Left renal pelvis (tissue), 4 donors: ENCODE results near the gene PTPN11. TPM values are rescaled to one million over a fixed set of nuclear protein-coding genes. Genes with fewer than 3 reads are reported as not detected.
"Not testable (repeated sequence)": the region's sequence is repeated elsewhere in the genome, so short reads cannot be mapped to it uniquely, and the experiment has no call there.

Source experiments
- DNase-seq, 4 donors: peaks; one replicate each; pipeline ENCODE4 v3.0.0-alpha.2; 2013; ENCODE audit warnings: low read depth in 4 of 4, low spot score in 3 of 4
- polyA plus RNA-seq, 4 donors: library from polyadenylated mRNA; unstranded; fragments of 120-200 nt; gene quantifications; one replicate each; pipeline ENCODE4 v1.2.1, GENCODE V29; 2013; ENCODE audit not compliant: insufficient read length in 4 of 4

PTPN11 gene
- polyA plus RNA-seq, 4 donors, result 66.2 to 95.4 (median 78.4) TPM

DNA sequence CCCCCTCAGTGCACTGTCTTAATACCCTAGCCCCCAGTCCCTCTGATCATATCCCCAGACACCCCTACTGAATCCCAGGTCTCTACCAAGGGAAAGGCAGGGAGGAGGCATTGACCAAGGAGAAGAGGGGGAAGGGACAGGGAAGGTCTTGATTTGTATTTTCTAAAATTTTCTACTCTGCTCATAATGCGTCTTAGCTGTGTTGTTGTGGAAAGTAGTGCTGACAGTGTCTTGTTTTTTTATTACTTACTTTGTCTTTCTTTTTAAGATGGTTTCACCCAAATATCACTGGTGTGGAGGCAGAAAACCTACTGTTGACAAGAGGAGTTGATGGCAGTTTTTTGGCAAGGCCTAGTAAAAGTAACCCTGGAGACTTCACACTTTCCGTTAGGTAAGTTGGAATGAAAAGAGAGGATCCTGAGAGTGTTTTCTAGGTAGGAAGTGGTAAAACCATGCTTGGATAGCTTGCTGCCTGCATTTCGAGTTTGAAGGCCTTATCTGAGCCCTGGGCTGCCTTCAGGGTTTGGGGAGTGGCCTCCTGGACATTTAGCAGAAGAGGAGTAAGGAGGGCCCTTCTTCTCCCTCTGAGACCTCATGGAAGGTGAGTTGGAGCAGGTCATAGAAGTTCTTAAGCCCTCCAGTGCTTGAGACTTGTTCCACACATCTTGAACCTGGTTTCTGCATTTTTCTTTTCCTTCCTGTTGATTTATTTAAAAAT, 27.4 kb downstream of the PTPN11 start:
- DNase-seq, result no peak

DNA sequence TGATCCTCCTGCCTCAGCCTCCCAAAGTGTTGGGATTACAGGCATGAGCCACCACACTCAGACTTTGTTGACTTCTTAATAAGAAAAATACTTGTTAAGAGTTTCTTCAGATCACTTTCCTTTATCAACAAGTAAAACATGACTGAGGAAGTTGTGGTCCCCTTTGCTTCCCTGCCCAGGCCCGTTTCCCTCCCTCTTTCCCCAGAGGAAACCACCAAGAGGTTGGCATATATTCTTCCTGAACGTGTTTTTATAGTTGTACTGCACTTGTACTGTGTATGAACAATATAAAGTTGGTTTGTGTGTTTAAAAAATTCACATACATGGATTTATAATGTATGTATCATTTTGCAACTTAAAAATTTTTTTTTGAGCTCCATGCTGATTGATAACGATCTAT, 28.4 kb downstream of the PTPN11 start:
- DNase-seq, result no peak

DNA sequence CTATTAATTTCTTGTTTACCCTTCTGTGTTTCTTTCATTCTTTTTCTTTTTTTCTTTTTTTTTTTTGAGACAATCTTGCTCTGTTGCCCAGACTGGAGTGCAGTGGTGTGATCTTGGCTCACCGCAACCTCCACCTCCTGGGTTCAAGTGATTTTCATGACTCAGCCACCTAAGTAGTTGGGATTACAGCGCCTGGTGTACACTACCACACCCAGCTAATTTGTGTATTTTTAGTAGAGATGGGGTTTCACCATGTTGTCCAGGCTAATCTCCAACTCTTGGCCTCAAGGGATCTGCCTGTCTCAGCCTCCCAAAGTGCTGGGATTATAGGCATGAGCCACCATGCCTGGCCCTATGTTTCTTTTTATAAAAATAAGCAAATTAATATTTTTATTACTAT, 29.4 kb downstream of the PTPN11 start:
- DNase-seq, result not testable (repeated sequence)

DNA sequence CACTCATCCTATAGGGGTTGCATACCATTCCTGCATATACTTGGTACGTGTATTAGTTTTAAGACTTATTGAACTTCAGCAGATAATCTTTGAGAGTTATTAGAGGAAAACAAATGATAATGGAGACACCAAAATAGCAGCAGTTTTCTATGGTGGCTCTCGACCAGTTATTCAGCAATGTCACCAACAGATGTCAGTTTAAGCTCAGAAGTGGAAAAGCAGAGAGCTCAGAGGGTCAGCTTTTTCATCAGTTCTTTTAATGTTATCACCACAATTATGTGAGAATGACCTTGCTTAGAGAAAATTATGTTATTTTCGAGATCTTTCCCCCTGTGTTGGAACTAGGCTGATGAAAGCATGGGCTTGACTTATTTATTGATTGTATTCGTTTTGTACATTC, 32.0 kb downstream of the PTPN11 start:
- no peak for DNase-seq

DNA sequence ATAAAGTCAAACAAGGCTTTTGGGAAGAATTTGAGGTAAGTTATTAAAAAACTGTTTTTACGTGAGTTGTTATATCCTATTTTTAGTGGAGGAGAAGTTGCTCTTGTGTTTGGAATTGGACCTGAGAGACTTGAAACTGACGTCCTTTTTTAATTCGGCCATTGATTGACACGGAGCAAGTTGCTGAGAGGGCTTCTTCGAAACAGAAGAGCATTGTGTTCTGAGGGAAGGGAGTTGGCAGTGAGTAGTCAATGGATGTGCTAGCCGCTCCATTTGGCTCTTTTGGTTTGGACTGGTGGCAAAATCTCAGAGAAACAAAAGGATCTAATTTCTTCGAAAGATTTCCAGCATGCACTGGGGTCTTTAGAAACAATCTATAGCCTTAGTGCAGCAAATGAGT, 37.3 kb downstream of the PTPN11 start:
- no peak for DNase-seq

DNA sequence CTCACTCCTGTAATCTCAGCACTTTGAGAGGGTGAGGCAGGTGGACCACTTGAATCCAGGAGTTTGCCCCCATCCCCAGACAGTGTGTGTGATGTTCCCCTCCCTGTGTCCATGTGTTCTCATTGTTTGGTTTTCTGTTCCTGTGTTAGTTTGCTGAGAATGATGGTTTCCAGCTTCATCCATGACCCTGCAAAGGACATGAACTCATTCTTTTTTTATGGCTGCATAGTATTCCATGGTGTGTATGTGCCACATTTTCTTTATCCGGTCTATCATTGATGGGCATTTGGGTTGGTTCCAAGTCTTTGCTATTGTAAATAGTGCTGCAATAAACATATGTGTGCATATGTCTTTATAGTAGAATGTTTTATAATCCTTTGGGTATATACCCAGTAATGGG, 38.4 kb downstream of the PTPN11 start:
- DNase-seq, result not testable (repeated sequence)

DNA sequence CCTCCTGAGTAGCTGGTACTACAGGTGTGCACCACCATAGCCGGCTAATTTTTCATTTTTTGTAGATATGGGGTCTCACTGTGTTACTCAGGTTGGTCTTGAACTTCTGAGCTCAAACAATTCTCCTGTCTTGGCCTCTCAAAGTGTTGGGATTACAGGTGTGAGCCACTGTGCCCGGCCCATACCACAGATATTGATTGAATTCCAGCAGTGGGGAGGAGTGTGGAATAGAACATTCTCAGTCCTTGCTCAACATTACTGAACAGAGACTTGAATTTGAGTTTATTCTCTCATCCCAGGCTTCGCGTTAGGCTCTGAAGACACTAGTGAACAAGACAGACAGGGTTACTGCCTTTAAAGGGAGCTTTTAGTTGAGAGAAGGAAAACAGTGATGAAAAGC, 39.6 kb downstream of the PTPN11 start:
- DNase-seq, result no peak

DNA sequence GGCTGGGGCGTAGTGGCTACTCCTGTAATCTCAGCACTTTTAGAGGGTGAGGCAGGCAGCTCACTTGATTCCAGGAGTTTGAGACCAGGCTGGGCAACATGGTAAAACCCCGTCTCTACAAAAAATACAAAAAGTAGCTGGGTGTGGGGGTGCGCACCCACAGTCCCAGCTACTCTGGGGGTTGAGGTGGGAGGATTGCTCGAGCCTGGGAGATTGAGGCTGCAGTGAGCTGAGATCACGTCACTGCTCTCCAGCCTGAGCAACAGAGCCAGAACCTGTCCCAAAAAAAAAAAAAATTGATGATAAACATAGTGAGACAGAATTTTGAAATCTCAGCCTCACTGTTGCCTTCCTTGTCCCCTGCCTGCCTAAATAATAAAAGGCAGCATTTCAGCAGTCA, 40.0 kb downstream of the PTPN11 start:
- DNase-seq, result no peak

DNA sequence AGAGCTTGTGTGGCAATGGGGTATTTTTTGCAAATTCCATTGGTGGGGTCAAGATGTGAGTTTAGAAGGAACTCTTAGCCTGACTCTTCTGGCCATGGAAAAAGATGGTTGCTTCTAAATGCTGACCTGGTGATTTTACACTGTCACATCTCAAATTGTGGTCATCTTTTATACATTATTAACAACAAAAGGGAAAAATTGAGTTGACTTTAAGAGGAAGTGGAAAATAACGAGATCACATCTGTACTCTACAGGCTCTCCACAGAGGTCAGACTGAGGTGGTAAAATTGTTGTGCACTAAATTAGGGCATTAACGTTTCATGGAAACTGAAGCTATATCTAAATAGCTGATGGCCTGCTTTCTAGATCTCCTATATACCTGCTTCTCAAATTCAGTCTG, 44.7 kb downstream of the PTPN11 start:
- no peak for DNase-seq

DNA sequence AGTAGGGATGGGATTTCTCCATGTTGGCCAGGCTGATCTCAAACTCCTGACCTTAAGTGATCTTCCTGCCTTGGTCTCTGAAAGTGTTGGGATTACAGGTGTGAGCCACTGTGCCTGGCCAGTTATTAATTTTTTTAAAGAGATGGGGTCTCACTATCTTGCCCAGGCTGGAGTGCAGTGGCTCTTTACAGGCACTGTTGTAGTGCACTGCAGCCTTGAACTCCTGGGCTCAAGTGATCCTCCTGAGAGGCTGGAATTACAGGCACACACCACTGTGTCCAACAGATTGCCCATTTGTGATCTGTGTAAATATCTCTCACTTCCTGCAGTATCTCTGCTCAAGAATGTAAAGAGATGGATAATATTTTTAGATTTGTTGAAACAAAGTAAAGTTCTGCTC, 45.9 kb downstream of the PTPN11 start:
- DNase-seq, result no peak

DNA sequence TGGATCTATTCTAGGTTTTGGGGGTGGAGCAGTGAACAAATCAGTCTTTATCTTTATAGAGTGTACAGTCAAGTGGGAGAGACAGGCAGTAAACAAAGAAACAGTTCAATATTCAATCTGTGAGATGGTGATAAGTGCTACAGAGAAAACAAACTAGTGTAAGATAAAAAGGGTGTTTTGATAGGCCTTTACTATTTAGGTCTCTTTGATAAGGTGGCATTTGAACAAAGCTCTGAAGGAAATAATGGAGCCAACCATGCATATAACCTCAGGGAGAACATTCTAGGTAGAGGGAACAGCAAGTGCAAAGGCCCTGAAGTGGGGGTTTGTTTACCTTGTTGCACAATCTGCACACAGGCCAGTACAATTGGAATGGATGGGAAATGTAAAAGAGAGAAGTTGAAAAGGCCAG, 47.3 kb downstream of the PTPN11 start:
- DNase-seq, result no peak

DNA sequence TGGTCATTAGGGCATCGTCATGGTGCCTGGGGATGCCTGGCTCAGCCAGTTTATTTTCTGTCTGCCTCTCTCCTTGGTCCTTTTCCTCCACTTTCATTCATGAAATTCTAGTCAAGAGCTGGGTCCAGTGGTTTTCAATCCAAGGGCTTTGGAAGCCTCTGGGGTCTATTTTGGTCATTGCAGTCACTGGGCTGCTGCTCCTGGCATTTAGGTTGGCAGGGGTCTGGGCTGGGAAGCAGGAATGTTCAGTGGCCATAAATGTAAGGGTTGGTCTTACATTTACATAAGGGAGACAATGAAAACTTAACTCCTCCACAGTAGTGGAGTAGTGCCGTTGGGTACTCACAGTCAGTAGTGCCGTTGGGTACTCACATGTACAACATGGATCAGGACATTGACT, 48.1 kb downstream of the PTPN11 start:
- no peak for DNase-seq

DNA sequence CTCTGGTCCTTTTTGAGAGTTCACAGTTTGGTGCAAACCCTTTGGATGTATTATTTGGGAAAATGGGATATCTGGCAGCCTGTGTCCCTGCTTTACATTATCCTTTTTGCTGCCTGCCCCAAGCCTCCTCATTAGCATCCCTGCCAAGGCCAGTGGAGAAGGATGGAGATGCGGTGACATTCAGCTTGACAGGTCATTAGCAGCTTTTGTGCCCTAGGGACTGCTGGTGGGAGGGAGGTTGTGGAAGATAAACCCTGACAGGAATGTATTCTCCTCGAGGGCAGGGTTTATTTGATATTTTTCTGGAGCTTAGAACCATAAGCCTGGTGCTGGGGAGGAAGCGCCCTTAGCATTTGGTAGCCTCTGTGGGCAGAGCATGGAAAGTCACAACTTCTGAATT, 49.3 kb downstream of the PTPN11 start:
- DNase-seq, result no peak

DNA sequence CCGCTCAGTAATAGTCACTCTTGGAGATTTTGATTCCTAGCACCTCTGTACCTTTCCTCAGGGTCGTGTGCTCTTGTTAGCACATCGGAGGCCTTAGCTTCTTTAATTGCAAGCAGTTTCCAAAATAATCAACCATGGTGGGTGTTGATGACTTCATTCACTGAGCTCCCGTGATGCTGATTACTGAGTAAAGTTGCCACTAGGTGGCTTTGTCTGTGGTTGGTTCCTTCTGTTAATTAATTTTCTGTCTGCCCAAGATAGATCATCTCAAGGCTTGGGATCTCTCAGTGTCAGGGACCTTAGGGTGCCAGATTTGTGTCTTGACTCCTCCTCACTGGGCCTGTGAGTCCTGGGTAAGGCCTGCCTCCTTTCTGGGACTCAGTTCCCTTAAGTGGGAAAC, 54.3 kb downstream of the PTPN11 start:
- no peak for DNase-seq

DNA sequence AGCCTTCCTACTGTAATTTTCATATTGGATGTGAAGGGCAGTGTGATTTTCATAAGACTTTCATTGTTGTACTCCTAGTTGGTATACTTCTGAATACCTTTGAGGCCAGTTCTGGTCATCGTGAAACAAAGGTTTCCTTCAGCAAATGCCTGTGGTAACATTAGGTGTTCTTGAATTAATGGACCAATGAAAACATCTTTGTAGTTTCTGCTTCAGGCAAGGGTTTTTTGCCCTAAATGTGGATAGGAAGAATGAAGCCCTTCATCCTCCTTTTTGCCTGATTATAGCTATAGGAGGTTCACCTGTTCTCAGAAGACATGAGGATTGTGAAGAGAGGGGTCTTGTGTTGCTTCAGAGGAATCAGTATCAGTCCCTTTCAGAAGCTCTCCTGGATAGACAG, 60.7 kb downstream of the PTPN11 start:
- DNase-seq, result no peak

DNA sequence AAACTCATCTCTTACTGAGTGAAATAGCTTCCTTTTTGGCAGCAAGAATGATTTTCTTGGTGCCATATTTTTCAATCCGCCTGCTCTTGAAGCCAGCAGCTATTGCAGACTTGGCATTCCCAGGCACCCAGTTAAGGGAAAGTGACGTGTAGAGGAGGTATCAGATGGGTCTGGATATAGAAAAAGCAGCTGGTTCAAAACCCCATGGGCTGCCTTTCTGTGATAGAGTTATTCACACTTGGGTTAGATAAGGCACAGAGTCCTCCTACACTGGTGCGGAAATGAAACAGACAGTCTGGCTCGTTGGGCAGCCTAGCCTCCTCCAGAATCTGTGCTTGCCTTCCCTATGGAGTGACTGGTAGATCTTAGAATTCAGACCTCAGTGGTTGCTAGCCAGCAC, 62.2 kb downstream of the PTPN11 start:
- no peak for DNase-seq

DNA sequence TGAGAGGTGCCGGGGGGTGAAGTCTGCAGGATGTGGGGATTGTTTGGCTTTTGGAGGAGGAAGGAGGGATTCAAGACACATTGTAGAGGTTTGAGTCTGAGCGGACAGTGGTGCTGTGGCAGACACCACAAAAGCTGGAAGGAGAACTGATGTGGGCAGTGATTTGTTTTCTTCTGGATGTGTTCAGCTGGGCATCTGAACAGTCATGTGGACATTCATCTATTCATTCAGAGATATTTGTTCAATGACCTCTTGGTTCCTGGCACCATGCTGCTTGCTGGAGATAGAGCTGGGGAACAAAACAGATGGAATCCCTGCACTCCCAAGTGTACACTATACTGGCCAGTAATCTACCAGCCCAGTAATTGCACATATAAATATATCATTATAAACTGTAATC, 64.0 kb downstream of the PTPN11 start:
- DNase-seq, result no peak

DNA sequence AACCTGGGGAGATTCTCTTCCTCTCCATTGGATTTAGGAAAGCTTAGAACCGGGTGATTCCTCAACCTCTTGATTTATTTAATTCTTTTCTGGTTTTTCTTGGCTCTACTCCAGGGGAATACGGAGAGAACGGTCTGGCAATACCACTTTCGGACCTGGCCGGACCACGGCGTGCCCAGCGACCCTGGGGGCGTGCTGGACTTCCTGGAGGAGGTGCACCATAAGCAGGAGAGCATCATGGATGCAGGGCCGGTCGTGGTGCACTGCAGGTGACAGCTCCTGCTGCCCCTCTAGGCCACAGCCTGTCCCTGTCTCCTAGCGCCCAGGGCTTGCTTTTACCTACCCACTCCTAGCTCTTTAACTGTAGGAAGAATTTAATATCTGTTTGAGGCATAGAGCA, 67.6 kb downstream of the PTPN11 start:
- DNase-seq, result no peak

DNA sequence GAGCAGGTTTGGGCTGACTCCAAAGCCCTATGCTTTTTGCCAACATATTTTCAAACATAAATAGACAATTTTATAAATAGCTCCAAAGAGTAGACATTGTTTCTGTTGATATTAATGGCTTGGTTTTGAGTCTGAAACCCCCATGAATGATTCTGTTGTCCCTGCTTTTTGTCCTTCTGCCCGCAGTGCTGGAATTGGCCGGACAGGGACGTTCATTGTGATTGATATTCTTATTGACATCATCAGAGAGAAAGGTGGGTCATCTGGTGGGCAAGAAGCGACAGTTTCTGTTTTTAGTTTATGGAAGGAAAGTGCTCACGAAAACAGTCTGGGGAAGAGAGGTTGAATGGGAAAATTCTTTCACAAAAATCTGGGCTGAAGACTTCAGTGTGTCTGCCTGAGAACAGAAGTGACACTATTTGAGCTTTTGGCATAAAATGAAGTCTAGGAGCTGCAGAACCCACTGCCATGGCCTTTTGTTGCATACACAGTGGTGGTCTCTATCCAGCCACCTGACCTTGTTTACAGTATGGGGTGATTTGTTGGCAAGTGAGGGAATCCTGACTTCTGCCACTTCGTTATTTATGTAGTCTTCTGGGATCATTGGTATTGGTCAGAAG, 69.6 kb downstream of the PTPN11 start:
- DNase-seq, result no peak

DNA sequence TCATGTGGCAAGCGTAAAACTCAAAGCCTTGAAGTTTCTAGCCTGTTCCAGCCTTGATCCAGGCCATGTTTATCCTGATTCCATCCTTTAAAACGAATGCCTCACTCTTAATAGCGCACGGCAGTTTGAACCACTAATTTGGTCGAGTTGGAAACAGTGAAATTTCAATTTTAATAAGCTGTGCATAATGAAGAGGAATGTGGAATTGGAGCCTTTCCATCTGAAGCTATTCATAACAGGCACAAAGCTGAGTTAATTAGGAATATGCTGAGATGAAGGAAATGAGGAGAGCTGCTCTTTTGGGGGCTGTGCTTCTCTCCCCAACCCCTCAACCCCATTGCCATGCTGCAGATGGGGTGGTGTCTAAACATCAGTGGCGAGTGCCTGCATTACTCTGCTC, 70.7 kb downstream of the PTPN11 start:
- no peak for DNase-seq

DNA sequence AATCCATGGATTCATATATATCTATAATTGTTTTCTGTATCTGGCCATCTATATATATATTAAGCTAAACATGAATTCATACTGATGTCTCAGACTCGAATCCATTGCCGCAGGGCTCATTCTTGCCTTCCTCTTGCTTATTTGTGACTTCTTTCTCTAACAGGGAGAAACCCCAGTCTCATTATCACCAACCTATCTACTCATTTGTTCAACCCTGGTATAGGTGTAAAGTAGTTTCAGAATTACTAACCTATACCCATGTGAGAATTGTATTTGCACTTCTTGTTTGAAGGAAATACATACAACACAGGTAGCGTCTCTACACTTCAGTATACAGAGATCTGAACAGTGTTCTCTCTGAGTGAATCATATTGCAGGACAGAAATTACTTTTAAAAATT, 77.7 kb downstream of the PTPN11 start:
- no peak for DNase-seq

DNA sequence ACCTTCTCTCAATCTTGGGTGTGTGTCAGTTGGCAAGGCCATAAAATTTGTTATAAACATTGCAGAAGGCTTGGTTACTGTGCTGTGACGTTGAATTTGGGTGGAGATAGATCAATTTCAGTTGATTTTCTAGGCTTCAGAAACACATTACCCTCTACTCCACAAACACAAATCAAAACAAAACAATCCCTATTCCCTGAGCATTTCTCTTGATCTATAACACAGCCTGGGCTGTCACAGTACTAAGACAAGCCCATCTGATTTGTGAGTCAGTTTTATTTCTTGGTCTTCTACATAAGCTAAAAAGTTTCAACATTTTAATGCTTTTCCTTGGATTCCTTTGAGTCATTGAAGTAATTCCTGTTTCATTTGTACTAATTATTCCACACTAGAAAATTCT, 79.8 kb downstream of the PTPN11 start:
- no peak for DNase-seq

DNA sequence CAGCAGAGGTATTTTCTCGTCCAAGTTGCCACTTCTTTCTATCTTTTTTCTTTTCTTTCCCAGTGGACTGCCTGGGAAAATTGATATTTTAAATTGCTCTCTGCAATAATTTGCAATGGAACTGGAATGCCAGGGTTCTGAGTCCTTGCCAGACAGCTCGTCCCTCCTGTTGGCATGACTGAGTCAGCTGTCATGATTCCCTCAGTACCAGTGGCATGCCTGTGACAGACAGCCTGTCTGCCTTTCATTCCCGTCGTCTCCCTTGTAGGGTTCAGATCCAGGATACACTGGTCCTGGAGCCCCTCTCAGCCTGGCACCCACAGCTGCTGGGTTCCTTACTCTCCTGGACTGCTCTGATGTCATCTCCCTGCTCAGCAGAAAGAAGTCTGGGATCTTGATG, 84.8 kb downstream of the PTPN11 start:
- DNase-seq, result no peak
